ENCODE results near the gene SRP72.

The SRP72 gene

GRCh38 chr4:56552273-56552672, 84.9 kb downstream of the SRP72 start:
- DNase-seq, result no peak

Measured in KG1 (cell line).